B cell (primary cell): ENCODE measurements around the gene TTLL6.

Source experiments
- CTCF ChIP-seq: fragments of 200-600 bp; IDR thresholded peaks from one replicate; pipeline ENCODE4 v1.8.0; 2022; ENCODE audit warnings: antibody characterized with exemption, mild to moderate bottlenecking
- EZH2 ChIP-seq: IDR thresholded peaks from 2 replicates; pipeline ENCODE4 v1.6.1; 2012; ENCODE audit warnings: borderline replicate concordance, low read depth, mild to moderate bottlenecking, moderate library complexity, low read length; ENCODE audit not compliant: insufficient read depth, poor library complexity, severe bottlenecking

GRCh38 chr17:48791128-48792032 is 25.6 kb downstream of the TTLL6 start:
- TF ChIP-seq CTCF = peak; percentile 33
- TF ChIP-seq EZH2 = no peak
